ENCODE measurements around the gene ZIC2. TPM values are rescaled to one million over a fixed set of nuclear protein-coding genes. Genes with fewer than 3 reads are reported as not detected.

ZIC2 gene
- total RNA-seq, 2 donors from 2014 or later: not detected

GRCh38 chr13:99958406-99959126, 23.0 kb upstream of the ZIC2 start:
- intact Hi-C loops (cut with DNase I): no loop called here
- ATAC-seq: no peak

DNA sequence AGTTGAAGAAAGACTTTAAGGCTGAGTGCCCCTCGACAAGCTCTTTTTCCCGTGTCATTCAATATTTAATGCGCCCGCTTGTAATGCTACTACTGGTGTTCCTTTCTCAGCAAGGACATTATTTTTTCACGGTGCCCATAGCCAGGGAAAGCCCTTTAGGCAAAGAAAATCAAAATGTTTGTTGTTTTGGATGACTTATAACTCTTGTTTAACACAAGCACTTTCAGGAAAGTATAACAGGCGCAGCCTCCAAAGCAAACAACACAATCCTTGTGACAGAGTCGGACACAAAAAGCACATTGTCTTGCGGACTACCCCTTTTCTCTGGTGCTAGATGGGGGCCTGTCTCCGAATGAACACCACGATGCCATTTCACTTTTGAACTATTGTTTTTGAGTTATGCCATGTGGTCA, 22.5 kb upstream of the ZIC2 start:
- no peak for ATAC-seq
- intact Hi-C loops (cut with DNase I): no loop called here

More at GRCh38 chr13:99958406-99959126, 23.0 kb upstream of the ZIC2 start:
- no peak for DNase-seq

GRCh38 chr13:99959540-99960230, 21.9 kb upstream of the ZIC2 start:
- DNase-seq (no peak), ATAC-seq (no peak)
- intact Hi-C loops (cut with DNase I): no loop called here

More for the DNA sequence above, 22.5 kb upstream of the ZIC2 start:
- no peak for DNase-seq

GRCh38 chr13:99960663-99961311, 20.8 kb upstream of the ZIC2 start:
- ATAC-seq (no peak), DNase-seq (no peak)
- intact Hi-C loops (cut with DNase I): no loop called here

DNA sequence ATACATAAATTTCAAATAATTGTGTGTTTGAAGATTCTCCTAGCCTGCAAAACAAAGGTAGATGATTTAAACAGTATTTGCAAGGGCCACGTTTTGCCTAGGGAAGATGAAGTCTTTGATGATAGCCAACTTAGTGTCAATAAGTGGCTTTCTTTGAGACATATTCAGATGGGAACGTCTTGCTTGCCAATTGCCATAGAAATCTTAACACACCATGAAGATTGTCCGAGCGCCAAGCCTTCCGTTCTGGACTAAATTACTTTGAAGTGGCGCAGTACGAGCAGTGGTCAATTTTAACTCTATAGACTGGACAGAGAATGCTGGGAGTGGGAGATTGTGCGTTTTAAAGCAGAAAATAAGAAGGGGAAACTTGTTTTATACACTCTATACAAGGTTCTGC, 19.9 kb upstream of the ZIC2 start:
- intact Hi-C loops (cut with DNase I): no loop called here
- ATAC-seq (no peak), DNase-seq (no peak)

- no peak for DNase-seq
- intact Hi-C loops (cut with DNase I): no loop called here
- ATAC-seq: no peak
Observed at GRCh38 chr13:99962242-99962641, 19.3 kb upstream of the ZIC2 start.

DNA sequence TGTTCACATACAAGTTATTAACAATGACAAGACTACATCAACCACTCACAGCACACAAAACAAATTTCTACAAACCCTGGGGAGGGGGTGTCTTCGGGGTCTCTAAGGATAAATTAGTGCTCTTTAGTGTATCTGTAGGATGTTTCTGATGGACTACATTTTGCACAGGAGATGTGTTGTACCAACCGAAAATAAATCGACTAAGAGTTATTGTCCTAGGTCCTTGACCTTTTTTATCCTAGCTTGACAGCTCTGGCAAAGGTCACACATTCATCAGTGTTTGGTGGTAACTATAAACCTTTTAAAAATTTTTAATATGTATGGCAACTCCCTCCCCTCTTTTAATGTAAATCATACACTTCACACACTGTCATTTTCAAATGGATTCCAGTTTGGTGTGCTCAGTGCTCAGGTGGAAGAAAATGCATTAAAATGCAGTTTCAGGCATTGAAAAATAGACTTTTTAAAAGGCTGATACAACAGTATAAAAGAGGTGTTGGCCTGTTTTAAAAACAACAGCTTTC, 17.7 kb upstream of the ZIC2 start:
- intact Hi-C loops (cut with DNase I): no loop called here
- DNase-seq (no peak), ATAC-seq (no peak)

DNA sequence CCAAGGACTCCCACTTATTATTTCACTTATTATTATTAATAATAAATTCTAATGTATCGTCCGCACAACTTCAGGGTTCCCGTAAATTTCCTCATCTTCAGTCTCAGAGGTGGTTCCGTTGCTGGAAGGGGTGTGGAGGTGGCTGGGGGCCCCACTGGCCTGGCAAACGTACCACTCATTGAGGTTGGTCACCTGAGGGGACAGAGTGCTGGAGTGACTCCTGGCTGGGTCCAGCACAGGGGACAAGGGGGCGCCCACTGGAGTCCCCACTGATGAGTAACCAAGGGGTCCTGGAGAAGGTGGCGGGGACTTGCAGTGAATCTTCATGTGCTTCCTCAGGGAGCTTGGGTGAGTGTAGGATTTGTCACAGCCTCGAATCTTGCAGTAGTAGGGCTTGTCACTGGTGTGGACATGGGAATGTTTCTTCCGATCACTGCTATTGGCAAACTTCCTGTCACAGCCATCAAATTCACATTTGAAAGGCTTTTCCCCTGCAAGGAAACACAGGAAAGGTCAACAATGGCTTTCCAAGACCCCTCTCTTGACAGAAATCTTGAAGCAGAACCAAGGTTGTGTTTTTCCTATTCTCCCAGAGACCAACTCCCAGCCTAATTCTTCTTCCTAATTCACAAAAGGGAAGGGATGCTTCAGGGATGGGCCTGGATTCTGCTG, 16.1 kb upstream of the ZIC2 start:
- no peak for DNase-seq
- intact Hi-C loops (cut with DNase I): no loop called here
- ATAC-seq: no peak

- intact Hi-C loops (cut with DNase I): no loop called here
Observed at GRCh38 chr13:99966064-99966805, 15.3 kb upstream of the ZIC2 start.

DNA sequence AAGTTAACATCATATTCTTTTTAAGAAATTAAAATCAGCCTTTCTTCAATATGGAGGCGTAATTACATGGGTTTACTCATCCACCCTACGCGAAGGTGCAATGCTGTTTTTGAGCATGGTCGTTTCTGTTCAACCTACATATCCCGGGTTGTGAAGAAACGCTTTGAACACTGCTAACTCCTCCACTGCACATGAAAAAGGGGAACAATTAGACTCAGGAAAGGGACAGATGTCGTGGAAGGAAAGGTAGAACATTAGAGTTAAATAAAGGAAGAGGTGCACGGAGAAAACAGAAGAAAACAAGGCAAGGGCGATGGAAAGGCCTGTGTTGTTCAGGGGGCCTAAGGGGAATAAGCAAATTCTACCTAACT, 14.1 kb upstream of the ZIC2 start:
- no peak for DNase-seq
- intact Hi-C loops (cut with DNase I): no loop called here
- no peak for ATAC-seq

More at GRCh38 chr13:99966064-99966805, 15.3 kb upstream of the ZIC2 start:
- DNase-seq (no peak), ATAC-seq (no peak)

GRCh38 chr13:99967869-99968520, 13.6 kb upstream of the ZIC2 start:
- intact Hi-C loops (cut with DNase I): no loop called here
- ATAC-seq: no peak
- DNase-seq: no peak

DNA sequence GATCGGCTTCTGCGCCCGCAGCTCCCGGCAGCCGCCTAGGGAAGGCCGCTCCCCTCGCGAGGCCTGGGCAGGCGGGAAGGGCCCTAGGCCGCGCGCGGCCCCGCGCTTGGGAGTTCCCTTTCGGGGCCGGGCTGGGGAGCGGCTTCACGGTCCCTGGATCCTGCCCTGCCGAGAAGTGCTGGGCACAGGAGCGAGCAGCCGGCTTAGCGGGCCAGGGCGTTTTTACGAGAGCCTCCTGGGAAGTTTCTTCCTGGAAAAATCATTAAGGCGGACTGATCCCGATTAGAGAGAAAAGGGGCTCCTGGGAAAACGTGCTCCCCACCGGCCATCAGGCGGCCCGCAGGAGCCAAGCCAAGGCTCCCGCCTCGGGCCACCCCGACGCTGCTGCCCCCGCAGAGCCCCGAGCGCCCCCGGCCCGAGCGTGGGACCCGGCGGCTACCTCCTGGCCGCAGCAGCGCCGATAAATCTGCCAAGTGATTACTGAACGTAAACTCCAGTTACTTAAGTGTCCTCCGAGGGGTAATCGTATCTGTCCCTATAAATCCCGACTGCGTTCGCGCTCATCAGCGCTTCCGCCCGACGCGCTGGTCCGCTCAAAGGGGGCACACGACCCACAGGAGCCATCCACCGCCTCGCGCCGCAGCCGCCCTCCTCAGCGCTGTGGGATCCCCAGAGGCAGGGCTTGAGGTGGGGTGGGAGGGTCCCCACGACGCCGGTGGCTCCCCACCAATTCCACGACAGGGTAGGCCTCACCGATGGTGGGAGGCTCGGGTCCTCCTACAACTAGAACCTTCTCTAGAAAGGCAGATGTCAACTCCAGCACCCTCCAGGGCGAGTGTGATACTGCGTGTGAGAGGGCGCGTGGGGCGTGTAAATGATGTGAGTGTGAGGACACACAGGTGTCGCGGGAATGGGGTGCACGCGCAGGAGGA, 12.8 kb upstream of the ZIC2 start:
- intact Hi-C loops (cut with DNase I): no loop called here
- ATAC-seq: peak; percentile 62 to 65

DNA sequence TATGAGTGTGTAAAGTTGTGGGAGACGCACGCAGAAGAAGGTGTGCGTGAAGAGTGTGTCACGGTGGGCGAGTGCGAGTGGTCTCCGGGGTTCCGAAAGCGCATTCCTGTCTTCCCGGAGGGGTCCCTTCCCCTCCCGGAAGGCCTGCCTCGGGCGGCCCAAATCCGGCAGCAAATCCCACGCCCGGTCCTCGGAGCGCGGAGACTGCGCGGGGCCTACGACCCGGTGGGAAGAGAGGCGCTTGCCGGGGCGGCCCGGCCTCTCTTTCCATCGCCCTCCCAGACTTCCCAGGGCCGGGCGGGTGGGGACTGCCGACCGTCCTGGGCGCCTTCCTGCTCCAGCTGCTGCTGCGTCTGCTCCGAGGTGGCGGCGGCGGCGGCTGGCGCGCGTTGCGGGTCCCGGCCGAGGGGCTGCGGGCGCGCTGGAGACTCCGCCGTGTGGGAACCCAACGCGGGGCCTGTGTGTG, 12.1 kb upstream of the ZIC2 start:
- intact Hi-C loops (cut with DNase I): no loop called here
- ATAC-seq (no peak), DNase-seq (no peak)

More for the DNA sequence above, 12.8 kb upstream of the ZIC2 start:
- DNase-seq: no peak

DNA sequence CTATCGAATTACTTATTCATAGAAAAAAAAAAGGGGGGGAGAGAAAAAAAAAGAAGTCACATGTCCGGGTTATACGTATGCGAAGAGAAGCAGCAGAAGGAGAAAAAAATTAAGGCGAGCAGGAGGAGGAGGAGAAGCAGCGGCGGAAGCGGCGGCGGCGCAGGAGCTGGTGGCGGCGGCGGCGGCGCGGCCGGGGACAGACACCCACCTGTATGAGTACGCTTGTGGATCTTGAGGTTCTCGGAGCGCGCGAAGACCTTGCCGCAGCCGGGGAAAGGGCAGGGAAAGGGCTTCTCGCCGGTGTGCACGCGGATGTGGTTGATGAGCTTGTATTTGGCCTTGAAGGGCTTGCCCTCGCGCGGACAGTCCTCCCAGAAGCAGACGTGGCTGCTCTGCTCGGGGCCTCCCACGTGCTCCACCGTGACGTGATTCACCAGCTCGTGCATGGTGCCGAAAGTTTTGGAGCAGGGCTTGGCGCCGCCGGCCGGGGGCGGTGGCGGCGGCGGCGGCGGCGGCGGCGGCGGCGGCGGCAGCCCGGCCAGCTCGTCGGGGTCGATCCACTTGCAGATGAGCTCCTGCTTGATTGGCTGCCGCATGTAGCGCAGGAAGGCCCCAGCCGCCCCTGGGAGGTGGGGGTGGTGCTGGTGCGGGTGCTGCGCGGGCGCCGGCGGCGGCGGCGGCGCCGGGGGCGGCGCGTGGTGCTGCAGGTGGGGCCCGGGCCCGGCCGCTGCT, 11.5 kb upstream of the ZIC2 start:
- intact Hi-C loops (cut with DNase I): no loop called here
- peak in 1 of 2 donors; percentile 47 for ATAC-seq
- DNase-seq: no peak

DNA sequence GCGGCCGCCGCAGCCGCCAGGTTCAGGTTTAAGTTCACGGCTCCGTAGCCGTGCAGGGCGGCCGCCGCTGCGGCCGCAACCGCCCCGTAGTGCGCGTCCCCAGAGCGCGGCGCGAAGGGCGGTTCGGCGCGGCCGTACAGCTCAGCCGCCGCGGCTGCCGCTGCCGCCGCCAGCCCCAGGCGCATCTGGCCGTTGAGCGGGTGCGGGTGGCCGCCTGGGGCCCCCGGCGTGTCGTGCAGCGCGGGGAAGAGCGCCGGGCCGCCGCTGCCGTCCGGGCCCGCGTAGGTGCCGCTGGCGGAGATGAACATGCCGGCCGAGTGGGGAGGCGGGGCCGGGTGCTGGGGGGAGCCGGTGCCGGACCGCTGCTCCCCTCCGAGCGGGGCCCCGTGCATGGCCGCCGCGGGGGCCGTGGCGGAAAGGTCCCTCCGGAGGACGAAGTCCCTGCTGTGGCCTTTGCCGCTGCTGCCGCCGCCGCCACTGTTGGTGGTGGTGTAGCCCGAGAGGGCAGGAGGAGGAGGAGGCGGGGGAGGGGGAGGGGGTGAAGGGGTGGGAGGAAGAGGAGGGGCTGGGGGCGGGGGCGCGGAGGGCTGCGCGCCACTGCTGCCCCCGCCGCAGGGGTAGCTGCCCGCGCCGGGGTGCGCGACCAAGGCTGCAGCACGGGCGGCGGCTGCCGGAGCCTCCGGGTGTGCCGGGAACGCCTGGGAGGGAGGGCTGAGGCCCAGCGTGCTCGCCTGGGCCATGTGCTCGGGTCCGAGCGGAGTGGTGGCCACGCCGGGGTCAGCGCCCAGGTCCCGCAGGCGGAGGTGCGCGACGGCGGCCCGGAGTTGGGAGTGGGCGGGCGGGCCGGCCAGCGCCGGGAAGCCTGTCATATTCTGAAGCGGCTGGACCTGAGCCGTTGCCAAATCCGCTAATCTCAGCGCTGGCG, 10.7 kb upstream of the ZIC2 start:
- no peak for DNase-seq
- no peak for ATAC-seq
- intact Hi-C loops (cut with DNase I): no loop called here
